Measurements from ENCODE around the gene SLC7A4. TPM values are rescaled to one million over a fixed set of nuclear protein-coding genes. Genes with fewer than 3 reads are reported as not detected.

The SLC7A4 gene
- polyA plus RNA-seq, 1 of the 3 experiments (the other 2 are of a cell fraction) = 0.02 TPM

- H2AFZ ChIP-seq (ENCODE audit: low read depth) = no peak overlapping the region
These were observed 52.4 kb downstream of the SLC7A4 start for GRCh38 chr22:20979940-20980453.

More at GRCh38 chr22:20979940-20980453, 52.4 kb downstream of the SLC7A4 start:
- no peak for DNase-seq
- TF ChIP-seq ZBTB33 (IDR thresholded peaks at IDR 0.05; ENCODE audit: borderline replicate concordance, low read depth) (no peak), EP300 (IDR thresholded peaks at IDR 0.05; ENCODE audit: borderline replicate concordance in 1 of 2, low read depth in 1 of 2, low read length in 1 of 2) (no peak), FOXJ3 (CRISPR knock-in tag; IDR thresholded peaks at IDR 0.05) (no peak), USF2 (IDR thresholded peaks at IDR 0.05; ENCODE audit: borderline replicate concordance, low read depth, low read length) (no peak), USF1 (IDR thresholded peaks at IDR 0.05; ENCODE audit: borderline replicate concordance, low read depth) (no peak), SIN3A (IDR thresholded peaks at IDR 0.05; ENCODE audit: borderline replicate concordance, low read depth, low read length) (no peak), REST (IDR thresholded peaks at IDR 0.05; ENCODE audit: low read depth, low read length) (no peak), JUND (IDR thresholded peaks at IDR 0.05) (no peak), RXRA (IDR thresholded peaks at IDR 0.05; ENCODE audit: borderline replicate concordance, low read depth) (no peak), ELF1 (IDR thresholded peaks at IDR 0.05) (no peak), MEF2A (IDR thresholded peaks at IDR 0.05; ENCODE audit: borderline replicate concordance, low read depth) (no peak), TCF12 (IDR thresholded peaks at IDR 0.05) (no peak), PBX3 (IDR thresholded peaks at IDR 0.05) (no peak), SMC3 (IDR thresholded peaks at IDR 0.05; ENCODE audit: low read depth, low read length) (no peak)
- Histone ChIP-seq H3K79me2 (ENCODE audit: insufficient read depth) (peaks cover 25% of the 10 kb centered on the region), H3K36me3 (replicated peaks in 1 of 2; ENCODE audit: control insufficient read depth in 1 of 2, insufficient read depth in 2 of 2, low read length in 1 of 2) (peaks cover 0 to 6% of the 10 kb centered on the region in 2 experiments), H4K20me1 (ENCODE audit: insufficient read depth) (no peaks in the 10 kb centered on the region), H3K4me3 (ENCODE audit: low read depth in 2 of 2, low read length in 1 of 2) (no peak overlapping the region), H3K27me3 (ENCODE audit: insufficient read depth) (no peaks in the 10 kb centered on the region), H3K4me1 (ENCODE audit: control insufficient read depth in 1 of 2, insufficient read depth in 2 of 2, low read depth in 1 of 2, low read length in 1 of 2) (peaks cover 6 to 24% of the 10 kb centered on the region in 2 experiments; a peak in 2 of 4 replicates), H3K9me3 (no peaks in the 10 kb centered on the region), H3K9ac (no peak overlapping the region), H3K27ac (ENCODE audit: low read depth in 2 of 2, low read length in 1 of 2) (no peak overlapping the region), H3F3A (replicated peaks; ENCODE audit: insufficient read depth) (no peaks in the 10 kb centered on the region), H3K4me2 (no peak overlapping the region), H3K9me2 (no peaks in the 10 kb centered on the region)
- WGBS (ENCODE audit: low lambda C conversion rate) = 94% methylated on average over 5 of the region's 13 CpGs
- ChIA-PET POLR2A (no interaction called here), CTCF (interaction anchor here (1.2 to 3.6 kb wide), 4 partner anchors 9 to 63 kb away, joined by 3 to 12 read pairs (median 6); partner anchors contain the start of genes AIFM3 and CRKL)

Measured in SK-N-SH (cell line).